Suprapubic skin (tissue), 3 donors: Measurements from ENCODE around the gene DTNB.

Experiments used
- POLR2A ChIP-seq, 2 donors: fragments of 450-650 bp; IDR thresholded peaks; one replicate each; pipeline ENCODE4 v1.6.1; 2017; ENCODE audit warnings: antibody characterized with exemption in 2 of 2, mild to moderate bottlenecking in 2 of 2, moderate library complexity in 2 of 2
- TF ChIP-seq, protein P1 (sequence below), 2 donors: fragments of 200-600 bp in 1 of 2; fragments of 450-650 bp in 1 of 2; sonication (generic) in 1 of 2; IDR thresholded peaks; one replicate each; pipeline ENCODE4 v1.5.1; 2016 to 2019; ENCODE audit warnings: antibody characterized with exemption in 2 of 2, mild to moderate bottlenecking in 1 of 2, moderate library complexity in 1 of 2

DNA sequence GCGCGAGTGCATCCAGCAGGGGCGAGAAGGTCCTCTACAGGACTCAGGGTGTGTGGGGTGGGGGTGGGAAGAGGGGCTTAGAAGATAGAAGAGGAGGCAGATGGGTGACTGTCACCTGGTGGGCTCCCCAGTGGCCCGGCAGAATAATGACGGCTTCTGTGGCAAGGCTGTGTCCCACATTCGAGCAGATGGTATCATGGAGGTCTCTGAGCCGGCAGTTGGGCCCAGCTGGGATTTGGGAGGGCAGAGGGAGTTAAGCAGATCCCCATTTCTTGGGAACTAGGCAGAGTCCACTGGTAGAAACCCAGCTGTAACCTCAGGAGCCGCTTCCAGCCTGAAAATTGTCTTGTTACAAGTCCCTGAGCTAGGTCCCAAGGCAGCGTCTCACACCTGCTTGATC lies 28.4 kb upstream of the DTNB start:
- TF ChIP-seq, protein P1, sequence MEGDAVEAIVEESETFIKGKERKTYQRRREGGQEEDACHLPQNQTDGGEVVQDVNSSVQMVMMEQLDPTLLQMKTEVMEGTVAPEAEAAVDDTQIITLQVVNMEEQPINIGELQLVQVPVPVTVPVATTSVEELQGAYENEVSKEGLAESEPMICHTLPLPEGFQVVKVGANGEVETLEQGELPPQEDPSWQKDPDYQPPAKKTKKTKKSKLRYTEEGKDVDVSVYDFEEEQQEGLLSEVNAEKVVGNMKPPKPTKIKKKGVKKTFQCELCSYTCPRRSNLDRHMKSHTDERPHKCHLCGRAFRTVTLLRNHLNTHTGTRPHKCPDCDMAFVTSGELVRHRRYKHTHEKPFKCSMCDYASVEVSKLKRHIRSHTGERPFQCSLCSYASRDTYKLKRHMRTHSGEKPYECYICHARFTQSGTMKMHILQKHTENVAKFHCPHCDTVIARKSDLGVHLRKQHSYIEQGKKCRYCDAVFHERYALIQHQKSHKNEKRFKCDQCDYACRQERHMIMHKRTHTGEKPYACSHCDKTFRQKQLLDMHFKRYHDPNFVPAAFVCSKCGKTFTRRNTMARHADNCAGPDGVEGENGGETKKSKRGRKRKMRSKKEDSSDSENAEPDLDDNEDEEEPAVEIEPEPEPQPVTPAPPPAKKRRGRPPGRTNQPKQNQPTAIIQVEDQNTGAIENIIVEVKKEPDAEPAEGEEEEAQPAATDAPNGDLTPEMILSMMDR (IDR thresholded peaks at IDR 0.05): no peak
- no peak for TF ChIP-seq POLR2A (IDR thresholded peaks at IDR 0.05)
